GM21576 (cell line): ENCODE data around the gene NR1H4.
"Not testable (repeated sequence)": the region's sequence is repeated elsewhere in the genome, so short reads cannot be mapped to it uniquely, and the experiment has no call there.

Source experiments
- ATAC-seq: cut with Tn5 transposase; IDR thresholded peaks from one replicate; pipeline ENCODE4 v1.9.1; 2021; ENCODE audit warnings: mild to moderate bottlenecking, moderate library complexity; ENCODE audit not compliant: unreplicated experiment

NR1H4 gene

DNA sequence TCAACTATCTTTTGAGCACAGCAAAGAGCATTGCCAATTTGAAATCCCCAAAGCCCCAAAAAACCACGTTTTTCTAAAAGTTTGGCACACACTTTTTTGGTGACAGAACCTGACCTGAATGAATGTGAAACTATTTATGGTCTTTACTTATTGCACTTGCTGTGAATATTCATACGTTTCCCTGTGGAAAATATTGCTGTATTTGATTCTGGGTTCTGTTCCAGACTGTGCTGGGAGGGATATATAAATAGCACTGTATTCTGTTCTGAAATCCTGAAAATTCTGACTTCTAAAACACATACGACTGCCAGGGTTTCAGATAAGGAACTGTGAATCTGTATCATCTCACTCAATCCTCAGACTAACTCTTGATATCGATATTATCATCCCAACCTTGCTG is 35.1 kb downstream of the NR1H4 start:
- ATAC-seq = no peak

DNA sequence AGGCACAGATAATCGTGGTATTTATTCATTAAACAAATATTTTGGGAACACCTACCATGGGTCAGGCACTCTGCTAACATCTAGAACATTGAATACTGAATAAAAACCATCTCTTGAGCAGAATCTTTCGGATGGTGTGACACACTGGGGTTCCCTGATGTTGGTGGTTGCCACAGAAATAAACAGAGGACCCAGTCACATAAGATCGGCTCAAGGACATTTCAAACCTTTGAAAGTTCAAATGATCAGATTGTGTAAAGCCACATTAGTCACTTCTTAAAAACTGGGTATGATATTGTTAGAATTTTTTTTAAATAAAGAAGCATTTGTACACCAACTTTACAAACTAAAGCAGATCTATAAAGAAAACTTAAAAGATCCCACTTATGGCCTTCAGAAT is 39.0 kb downstream of the NR1H4 start:
- no peak for ATAC-seq

DNA sequence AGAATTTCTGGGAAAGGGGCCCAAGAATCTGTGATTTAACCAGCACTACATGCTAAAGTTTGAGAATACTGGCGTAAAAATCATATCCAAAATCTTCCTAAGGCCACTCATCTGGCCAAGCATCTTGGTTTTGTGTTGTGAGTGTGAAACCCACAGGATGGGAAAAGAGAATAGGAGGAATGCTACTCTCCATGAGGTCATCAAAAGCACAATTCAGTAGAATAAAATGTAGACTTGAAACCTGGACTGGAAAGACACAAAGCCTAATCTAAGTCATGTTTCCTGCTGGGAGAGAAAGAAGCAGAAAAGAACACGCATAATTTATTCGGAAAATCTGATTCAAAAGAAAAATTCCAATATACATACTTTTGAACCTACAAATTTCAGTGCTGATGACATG is 42.3 kb downstream of the NR1H4 start:
- no peak for ATAC-seq

DNA sequence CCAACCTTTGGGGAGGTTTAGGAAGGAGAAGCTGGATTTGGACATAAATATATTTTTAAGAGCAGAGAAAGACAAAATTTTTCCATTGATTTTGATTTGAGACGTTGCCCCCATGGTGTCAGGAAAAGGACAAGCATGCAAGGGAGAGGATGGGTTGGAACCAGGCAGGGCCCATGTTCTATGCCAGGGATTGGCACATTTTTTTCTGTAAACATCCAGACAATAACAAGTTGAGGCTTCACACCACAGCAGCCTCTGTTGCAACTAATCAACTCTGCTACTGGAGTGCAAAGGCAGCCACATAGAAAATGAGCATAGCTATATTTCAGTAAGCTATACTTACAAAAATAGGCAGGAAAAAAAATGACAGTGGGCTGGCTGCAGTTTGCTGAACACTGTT is 44.7 kb downstream of the NR1H4 start:
- no peak for ATAC-seq

DNA sequence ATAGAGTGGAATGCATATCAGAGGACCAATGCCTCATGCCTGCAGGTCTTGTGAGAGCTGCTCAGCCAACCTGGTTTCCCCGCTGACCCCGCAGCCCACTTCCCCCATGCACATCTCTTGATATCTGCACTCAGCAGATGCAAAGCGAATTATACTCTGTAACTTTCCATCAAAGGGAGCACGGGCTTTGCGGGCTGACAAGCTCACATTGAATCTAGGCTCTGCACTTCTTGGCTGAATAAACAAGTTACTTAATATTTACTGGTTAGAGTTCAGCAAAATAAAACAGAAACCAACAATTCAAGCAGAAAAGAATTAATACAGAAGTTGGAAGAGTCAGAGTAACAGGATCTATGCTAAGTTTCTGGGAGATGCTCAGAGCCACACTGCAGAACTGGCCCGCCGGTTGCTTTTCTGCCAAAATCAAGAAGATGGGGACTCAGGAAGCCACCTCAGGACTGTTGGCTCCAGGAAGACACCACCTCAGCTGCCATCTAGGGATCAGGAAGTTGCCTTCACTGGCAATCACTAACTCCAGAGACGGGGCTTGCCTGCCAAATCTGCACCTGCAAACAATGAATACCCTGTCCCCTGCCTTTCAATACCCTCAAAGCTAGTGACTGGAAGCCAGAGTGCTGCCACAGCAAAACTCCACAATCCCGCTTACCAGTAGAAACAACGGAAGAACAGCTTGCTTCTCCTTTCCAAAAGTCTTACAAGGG is 46.5 kb downstream of the NR1H4 start:
- ATAC-seq = no peak

DNA sequence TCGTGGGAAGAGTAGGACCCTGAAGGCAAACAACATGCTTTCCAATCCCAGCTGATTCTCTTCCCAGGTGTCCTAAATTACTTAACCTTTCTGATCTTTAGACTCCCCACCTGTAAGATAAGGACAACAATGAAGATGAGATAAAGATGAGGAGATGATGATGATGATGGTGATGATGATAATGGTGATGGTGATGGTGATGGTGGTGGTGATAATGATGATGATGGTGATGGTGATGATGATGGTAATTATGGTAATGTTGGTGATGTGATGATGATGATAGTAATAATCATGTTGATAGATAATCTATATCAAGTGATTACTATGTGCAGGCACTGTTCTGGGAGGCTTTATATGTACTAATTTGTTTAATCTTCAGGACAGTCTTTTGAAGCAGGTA is 48.3 kb downstream of the NR1H4 start:
- ATAC-seq = no peak

DNA sequence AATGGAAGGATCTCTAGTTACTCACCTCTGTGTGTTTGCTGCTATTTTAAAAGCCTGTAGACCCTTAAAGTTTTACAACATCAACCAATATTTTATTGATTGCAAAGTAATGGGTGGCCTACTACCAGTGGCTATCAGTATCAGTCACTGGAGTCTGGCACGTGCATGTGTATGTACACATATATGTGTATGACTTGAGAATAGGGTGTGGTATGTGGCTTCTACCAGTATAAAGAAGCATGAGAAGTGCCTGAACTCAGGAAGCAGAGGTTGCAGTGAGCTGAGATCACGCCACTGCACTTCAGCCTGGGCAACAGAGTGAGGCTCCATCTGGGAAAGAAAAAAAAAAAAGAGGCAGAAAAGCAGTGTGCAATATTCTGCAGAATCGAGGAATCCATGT is 54.4 kb downstream of the NR1H4 start:
- no peak for ATAC-seq

DNA sequence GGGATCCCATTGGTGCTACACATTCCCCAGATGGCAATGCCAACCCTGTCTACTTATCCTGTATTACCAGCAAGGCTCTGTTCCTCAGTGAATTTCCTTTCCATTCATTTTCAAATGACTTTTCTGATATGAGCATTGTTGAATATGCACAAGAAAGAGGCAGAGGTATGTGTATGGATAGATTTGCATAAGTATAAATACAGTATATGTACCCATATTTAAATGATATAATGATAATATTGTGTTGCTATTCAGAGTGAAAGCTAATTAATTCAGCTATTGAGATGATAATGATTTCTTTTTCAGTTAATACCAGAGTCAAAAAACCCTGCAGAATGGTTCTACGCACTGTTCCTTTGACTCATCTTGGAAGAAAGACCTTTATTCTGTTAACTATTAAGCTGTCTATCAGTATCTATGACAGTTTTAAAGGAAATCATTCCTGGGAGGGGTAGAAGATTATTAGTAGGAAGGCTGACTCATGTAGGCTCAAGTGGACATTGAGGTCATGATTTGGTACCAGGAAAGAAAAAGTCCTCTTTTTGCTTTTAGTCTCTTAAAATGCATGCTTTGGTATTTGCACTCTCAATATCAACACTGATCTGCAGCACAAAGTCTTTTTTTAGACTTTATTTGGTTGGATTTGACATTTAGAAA is 54.9 kb downstream of the NR1H4 start:
- no peak for ATAC-seq

DNA sequence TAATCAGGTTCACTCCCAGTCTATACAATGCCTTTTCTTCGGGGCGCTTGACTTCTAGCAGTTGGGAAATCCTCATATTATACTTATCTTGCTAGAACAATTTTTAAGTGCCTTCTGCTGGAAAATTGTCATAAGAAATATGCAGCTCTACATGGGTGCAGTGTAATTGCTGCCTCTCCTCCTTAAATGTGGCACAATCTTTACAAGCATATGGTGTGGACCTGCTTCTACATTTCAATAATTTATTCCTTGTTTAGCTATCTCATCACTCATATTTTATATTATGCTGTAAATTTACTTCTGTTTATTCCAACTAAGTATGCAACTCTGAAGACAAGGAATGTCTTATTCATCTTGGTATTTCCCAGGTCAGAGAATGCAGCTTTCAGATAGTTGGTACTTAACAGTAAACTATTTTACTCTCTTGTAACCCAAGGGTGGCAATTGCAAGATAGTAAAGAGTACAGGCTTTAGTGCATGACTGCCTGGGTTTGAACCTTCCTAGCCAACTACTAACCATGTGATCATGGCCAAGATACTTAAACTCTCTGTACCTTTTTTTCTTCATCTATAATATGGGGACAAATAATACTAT is 56.2 kb downstream of the NR1H4 start:
- ATAC-seq = no peak

DNA sequence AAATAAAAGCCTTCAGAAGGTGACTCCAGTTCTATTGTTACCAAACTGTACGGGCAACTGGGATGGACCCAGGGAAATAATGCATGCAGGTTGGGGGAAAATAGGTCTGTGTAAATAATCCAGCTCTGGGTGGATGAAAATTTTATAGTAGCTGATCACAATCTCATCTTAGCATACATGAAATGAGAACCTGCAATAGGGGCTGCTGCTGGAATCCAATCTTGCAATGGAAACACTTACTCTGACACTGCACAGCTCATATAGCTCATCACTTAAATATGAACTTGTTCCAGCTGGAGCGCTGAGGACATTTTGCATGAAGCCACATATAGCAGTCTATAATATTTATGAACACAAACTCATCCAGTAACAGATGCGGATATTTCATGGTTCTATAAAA is 59.7 kb downstream of the NR1H4 start:
- ATAC-seq = no peak

DNA sequence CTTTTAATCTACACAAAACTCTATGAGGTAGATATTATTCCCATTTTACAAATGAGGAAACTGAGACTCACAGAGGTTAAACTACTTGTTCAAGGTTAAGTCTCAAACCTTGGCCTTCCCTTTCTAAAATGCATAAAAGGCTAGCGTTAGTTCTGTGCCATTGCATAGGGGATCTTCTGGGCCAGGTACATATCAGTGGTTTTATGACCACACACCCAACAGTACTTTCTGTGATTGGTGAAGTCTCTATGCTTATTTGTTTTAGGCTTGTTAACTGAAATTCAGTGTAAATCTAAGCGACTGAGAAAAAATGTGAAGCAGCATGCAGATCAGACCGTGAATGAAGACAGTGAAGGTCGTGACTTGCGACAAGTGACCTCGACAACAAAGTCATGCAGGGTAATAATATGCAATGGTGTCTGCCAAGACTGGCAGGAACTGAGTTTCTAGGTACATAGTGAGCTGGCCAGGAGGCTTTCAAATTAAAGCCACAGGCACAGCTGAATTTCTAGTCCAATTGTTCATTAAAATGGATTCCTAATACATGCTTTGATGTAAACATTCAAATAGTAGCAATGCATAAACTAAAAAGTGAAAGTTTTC is 61.1 kb downstream of the NR1H4 start:
- ATAC-seq = no peak

DNA sequence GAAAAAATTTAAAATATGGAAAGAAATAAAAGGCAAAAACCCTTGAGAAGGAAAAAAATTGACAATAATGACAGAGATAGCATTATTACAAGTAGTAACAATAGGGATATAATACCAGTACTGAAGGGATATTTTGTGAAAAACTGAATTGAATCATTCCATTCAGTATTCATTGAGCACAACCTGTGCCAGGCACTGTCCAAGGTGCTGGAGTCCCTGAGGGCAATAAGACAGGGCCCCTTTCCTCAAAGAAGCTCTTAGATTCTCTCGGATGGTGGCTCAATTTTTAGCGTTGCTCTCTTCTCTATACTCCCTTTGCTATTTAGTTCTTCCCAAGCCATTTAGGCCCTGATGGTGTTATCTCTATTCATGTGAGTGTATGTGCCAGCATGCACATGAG is 65.5 kb downstream of the NR1H4 start:
- ATAC-seq = no peak

DNA sequence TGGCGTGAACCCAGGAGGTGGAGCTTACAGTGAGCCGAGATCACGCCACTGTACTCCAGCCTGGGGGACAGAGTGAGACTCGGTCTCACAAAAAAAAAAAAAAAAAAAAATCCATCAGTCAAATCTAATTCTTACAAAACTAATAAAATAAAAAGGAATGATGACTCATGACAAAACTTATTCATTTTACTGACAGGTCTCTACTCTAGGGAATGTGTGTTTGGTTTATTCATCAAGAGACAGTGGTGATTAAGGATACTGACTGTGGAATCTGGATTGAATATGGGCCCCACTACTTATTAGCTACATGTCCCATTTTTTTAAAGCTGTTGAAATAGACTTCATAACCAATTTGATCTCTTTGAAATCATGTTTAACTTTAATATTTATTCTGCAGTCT is 70.5 kb downstream of the NR1H4 start:
- no peak for ATAC-seq

DNA sequence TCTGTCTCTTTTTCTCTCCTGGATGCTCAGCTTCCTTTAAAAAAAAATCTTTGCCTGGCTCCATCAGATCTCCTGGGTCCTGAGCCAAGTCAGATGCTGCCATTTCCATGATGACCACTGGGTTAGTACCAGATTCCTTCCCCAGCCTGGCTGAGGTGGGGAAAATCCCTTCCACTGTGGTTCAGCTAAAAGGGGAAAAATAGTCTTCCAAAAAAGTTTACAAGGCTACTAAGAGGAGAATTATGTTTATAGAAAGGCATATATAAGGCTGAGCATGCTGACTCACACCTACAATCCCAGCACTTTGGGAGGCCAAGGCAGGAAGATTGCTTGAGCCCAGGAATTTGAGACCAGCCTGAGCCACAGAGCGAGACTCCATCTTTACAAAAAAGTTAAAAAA is 71.4 kb downstream of the NR1H4 start:
- ATAC-seq = no peak

DNA sequence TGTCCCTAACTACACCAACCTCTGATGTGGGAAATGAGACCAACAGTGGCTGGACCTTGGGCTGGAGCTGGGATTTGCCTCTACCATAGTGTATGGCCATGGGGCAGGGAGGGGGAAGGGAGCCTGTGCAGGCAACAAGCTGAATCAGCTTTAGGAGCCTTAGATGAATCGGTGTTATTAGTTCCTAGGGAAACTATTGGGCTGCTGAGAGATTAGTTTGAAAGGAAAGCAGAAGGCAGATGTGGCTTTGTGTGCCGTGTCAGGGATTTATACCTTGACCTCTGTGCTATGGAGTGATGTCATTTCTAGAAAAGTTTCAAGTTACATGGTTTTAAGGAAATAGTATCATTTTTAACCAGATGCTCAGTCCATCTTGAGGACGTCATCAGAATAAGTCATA is 80.3 kb downstream of the NR1H4 start:
- ATAC-seq = no peak

DNA sequence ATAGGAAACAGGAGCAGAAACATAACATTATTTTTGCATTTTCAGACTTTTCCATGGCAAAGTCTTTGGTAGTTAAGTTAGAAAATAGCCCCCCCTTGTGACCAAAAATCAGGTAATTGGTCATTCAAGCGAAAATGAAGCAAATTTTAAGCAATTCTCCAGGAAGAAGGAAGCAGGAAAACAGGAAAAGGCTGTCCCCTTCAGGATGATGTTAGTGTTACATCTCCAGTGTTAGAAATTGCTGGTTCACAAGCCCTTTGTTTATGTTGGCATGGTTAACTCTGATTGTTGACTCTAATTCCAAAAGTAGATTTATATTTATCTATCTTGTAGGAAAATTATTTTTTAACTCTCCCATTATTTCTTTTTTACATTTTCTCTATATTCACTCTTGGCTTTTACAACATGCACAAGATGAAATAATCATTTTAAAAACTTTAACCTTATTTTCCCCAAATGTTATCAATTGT is 81.0 kb downstream of the NR1H4 start:
- ATAC-seq = no peak

DNA sequence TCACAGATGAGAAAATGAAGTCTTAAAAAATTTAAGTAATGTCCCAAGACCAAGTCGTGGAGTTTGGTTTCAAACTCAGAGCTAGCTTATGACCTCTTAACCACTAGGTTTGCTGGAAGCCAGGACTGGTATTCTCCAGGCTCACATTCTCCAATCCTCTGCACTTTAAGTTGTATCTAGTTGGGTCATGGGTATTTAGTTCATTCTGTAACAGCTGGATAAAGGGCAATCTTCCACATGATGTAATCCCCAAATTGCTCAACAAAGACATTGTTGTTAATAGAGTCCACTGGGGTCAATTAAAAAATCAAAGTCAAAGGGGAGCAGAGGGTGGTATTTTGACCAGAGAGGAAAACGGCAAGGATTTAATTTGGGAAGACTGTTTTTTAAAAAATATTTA is 82.1 kb downstream of the NR1H4 start:
- no peak for ATAC-seq

DNA sequence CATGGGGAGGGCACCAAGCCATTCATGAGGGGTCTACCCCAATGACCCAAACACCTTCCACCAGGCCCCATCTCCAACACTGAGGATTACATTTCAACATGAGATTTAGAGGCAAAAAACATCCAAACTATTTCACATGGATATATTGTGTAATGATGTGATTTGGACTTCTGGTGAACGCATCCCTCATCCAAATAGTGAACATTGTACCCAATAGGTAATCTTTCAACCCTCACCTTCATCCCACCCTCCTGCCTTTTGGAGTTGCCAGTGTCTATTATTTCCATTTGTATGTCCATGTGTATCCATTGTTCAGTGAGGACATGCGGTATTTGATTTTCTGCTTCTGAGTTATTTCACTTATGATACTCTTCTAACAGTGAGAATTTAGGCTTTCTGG is 83.7 kb downstream of the NR1H4 start:
- ATAC-seq = no peak

DNA sequence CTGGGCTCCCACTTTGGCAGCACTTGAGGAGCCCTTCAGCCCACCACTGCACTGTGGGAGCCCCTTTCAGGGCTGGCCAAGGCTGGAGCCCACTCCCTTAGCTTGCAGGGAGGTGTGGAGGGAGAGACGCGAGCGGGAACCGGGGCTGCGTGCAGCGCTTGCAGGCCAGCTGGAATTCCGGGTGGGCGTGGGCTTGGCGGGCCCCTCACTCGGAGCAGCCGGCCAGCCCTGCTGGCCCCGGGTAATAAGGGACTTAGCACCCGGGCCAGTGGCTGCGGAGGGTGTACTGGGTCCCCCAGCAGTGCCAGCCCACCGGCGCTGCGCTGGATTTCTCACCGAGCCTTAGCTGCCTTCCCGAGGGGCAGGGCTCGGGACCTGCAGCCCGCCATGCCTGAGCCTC is 85.6 kb downstream of the NR1H4 start:
- not testable (repeated sequence) for ATAC-seq

DNA sequence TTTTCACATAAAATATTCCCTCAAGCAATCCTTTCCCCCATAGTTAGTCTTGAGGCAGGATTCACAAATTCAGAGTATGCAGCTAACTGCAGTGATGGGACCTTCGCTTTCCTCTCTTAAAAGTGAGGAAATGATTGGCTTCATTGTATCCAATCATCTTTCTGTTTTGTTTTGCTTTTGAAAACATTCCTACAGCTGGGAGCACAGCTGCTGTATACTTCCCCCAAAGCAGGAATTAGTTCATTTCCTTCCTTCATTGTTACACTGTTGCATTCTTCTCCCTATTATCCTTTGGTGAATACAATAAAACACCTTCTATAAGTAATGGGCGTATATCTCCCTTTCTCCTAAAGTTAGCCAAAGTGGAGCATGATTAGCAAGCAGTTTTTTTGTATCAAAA is 90.4 kb downstream of the NR1H4 start:
- no peak for ATAC-seq

DNA sequence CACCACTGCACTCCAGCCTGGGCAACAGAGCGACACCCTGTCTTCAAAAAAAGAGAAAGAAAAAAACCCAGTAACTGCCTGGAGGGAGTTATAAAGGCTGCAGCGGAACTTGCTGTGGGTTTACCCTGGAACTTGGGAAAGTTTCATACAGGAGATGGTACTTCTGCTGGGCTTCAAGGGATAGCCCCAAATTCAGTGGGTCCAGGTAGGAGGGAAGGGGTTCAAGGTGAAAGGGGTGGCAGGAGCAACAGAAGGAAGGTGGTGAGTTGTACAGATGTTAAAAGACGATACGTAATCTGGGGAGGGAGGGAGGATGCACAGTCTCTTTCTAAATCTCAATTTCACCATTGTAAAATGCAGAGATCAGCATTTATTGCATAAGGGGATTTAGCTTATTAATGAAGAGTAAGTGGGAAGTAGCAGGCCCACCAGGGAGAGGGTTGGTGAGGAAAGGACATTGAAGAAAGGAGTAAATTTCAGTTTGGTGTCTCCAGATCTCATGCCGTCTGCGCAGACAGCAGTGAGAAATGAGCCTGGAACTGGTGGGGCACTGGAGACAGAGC is 91.3 kb downstream of the NR1H4 start:
- no peak for ATAC-seq
